Measurements from ENCODE around the gene TSPAN12. TPM values are rescaled to one million over a fixed set of nuclear protein-coding genes. Genes with fewer than 3 reads are reported as not detected.

The TSPAN12 gene
- total RNA-seq, 1 experiment from 2014 or later = 1.4 TPM

DNA sequence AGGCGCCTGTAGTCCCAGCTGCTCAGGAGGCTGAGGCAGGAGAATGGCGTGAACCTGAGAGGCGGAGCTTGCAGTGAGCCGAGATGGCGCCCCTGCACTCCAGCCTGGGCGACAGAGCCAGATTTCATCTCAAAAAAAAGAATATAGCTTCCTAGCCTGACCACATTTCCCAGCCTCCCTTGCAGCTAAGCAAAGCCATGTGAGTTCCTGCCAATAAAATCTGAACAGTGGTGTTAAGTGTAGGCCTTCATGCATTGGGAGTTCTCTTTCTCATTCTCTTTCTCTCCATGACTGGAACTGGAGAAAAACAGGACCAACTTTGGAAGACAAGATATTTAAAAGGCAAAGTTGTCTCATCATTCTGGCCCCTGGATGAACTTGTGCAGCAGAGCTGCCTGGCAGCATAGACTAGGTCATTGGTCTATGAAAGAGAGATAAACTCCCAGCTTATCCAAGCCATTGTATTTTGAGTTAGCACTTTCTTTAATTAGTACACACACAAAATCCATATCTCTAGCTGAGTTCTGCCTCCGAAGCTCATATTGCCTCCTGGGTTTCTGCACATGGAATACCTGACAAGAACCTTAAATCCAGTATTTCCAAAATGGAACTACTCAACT lies 60.8 kb downstream of the TSPAN12 start:
- Histone ChIP-seq H3K27me3 (ENCODE audit: control insufficient read depth, insufficient read depth, low read length) (no peaks in the 10 kb centered on the region), H3K9me3 (ENCODE audit: control insufficient read depth, insufficient read depth, low read depth, low read length) (no peaks in the 10 kb centered on the region), H3K27ac (ENCODE audit: low read length) (no peak overlapping the region), H3K36me3 (ENCODE audit: control insufficient read depth, insufficient read depth, low read length) (no peaks in the 10 kb centered on the region), H3K4me1 (ENCODE audit: control insufficient read depth, insufficient read depth, low read length) (no peaks in the 10 kb centered on the region), H3K4me3 (ENCODE audit: low read depth in 2 of 2, low read length in 2 of 2) (no peak overlapping the region)
- no peak for ATAC-seq
- TF ChIP-seq, protein P1, sequence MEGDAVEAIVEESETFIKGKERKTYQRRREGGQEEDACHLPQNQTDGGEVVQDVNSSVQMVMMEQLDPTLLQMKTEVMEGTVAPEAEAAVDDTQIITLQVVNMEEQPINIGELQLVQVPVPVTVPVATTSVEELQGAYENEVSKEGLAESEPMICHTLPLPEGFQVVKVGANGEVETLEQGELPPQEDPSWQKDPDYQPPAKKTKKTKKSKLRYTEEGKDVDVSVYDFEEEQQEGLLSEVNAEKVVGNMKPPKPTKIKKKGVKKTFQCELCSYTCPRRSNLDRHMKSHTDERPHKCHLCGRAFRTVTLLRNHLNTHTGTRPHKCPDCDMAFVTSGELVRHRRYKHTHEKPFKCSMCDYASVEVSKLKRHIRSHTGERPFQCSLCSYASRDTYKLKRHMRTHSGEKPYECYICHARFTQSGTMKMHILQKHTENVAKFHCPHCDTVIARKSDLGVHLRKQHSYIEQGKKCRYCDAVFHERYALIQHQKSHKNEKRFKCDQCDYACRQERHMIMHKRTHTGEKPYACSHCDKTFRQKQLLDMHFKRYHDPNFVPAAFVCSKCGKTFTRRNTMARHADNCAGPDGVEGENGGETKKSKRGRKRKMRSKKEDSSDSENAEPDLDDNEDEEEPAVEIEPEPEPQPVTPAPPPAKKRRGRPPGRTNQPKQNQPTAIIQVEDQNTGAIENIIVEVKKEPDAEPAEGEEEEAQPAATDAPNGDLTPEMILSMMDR (IDR thresholded peaks at IDR 0.05) = no peak
- TF ChIP-seq POLR2AphosphoS5 (IDR thresholded peaks at IDR 0.05; ENCODE audit: low read depth, low read length) = no peak
- TF ChIP-seq SIN3A (IDR thresholded peaks at IDR 0.05; ENCODE audit: borderline replicate concordance, insufficient read depth, low read depth, low read length) = no peak
- TF ChIP-seq, protein P2, sequence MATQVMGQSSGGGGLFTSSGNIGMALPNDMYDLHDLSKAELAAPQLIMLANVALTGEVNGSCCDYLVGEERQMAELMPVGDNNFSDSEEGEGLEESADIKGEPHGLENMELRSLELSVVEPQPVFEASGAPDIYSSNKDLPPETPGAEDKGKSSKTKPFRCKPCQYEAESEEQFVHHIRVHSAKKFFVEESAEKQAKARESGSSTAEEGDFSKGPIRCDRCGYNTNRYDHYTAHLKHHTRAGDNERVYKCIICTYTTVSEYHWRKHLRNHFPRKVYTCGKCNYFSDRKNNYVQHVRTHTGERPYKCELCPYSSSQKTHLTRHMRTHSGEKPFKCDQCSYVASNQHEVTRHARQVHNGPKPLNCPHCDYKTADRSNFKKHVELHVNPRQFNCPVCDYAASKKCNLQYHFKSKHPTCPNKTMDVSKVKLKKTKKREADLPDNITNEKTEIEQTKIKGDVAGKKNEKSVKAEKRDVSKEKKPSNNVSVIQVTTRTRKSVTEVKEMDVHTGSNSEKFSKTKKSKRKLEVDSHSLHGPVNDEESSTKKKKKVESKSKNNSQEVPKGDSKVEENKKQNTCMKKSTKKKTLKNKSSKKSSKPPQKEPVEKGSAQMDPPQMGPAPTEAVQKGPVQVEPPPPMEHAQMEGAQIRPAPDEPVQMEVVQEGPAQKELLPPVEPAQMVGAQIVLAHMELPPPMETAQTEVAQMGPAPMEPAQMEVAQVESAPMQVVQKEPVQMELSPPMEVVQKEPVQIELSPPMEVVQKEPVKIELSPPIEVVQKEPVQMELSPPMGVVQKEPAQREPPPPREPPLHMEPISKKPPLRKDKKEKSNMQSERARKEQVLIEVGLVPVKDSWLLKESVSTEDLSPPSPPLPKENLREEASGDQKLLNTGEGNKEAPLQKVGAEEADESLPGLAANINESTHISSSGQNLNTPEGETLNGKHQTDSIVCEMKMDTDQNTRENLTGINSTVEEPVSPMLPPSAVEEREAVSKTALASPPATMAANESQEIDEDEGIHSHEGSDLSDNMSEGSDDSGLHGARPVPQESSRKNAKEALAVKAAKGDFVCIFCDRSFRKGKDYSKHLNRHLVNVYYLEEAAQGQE (IDR thresholded peaks at IDR 0.05; ENCODE audit: insufficient read depth in 1 of 2, low read depth in 2 of 2, low read length in 1 of 2) = no peak
- ChIA-PET POLR2A (no interaction called here), CTCF (no interaction called here)
- no TSS peak for BruUV-seq (replicated peaks)
- intact Hi-C loops (cut with micrococcal nuclease; ENCODE audit: unreplicated experiment) (no loop called here), in situ Hi-C loops (cut with HindIII; ENCODE audit: low pct_unique_long_range_greater_than_20kb, low sequenced_read_pairs) (no loop called here)
- DNase-seq (ENCODE audit: low read depth, low spot score) = no peak

DNA sequence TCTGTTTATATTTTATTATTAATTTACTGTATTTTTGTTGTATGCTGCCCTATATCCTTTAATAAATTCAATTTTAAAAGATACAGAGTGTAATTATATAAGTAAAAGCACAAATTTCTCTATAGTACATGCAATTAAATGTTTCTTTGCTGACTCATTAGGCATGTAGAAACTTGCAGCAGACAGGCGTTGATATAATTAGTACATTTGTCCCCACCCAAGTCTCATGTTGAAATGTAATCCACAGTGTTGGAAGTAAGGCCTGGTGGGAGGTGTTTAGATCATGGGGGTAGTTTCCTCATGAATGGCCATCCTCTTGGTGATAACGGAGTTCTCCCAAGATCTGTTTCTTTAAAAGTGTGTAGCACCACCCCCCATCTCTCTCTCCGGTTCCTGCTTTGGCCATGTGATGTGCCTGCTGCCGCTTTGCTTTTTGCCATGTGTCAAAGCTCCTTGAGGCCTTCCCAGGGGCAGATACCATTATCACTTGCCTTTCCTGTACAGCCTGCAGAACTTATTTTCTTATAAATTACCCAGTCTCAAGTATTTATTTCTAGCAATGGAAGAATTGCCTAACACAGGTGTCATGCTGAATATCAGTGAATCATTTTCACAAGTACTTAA lies 63.7 kb downstream of the TSPAN12 start:
- Histone ChIP-seq H3K27me3 (ENCODE audit: control insufficient read depth, insufficient read depth, low read length) (no peaks in the 10 kb centered on the region), H3K4me1 (ENCODE audit: control insufficient read depth, insufficient read depth, low read length) (no peaks in the 10 kb centered on the region), H3K27ac (ENCODE audit: low read length) (no peak overlapping the region), H3K4me3 (ENCODE audit: low read depth in 2 of 2, low read length in 2 of 2) (no peak overlapping the region), H3K9me3 (ENCODE audit: control insufficient read depth, insufficient read depth, low read depth, low read length) (no peaks in the 10 kb centered on the region), H3K36me3 (ENCODE audit: control insufficient read depth, insufficient read depth, low read length) (no peaks in the 10 kb centered on the region)
- ChIA-PET POLR2A (no interaction called here), CTCF (no interaction called here)
- DNase-seq (ENCODE audit: low read depth, low spot score) (no peak), ATAC-seq (no peak)
- BruUV-seq (replicated peaks) = no TSS peak
- TF ChIP-seq, protein P1 (IDR thresholded peaks at IDR 0.05) = no peak
- TF ChIP-seq TCF7L2 (IDR thresholded peaks at IDR 0.05; ENCODE audit: low read depth, low read length) (no peak), POLR2AphosphoS5 (IDR thresholded peaks at IDR 0.05; ENCODE audit: low read depth, low read length) (no peak), SIN3A (IDR thresholded peaks at IDR 0.05; ENCODE audit: borderline replicate concordance, insufficient read depth, low read depth, low read length) (no peak)
- TF ChIP-seq, protein P2 (IDR thresholded peaks at IDR 0.05; ENCODE audit: insufficient read depth in 1 of 2, low read depth in 2 of 2, low read length in 1 of 2) = no peak
- in situ Hi-C loops (cut with HindIII; ENCODE audit: low pct_unique_long_range_greater_than_20kb, low sequenced_read_pairs) (no loop called here), intact Hi-C loops (cut with micrococcal nuclease; ENCODE audit: unreplicated experiment) (loop anchor here (5.0 kb wide), 2 partner anchors 288 to 313 kb away; no protein-coding TSS in a partner anchor)
